ENCODE measurements around the gene ZNF526.
A peak's percentile ranks its signal among the peaks of the same experiment; 100 is the strongest.

The ZNF526 gene

GRCh38 chr19:42216653-42217519 lies 3.2 kb upstream of the ZNF526 start:
- no peak for TF ChIP-seq CTCF (IDR thresholded peaks at IDR 0.05; ENCODE audit: poor library complexity, severe bottlenecking)
- no peak for DNase-seq (ENCODE audit: low spot score)
- Histone ChIP-seq H3K4me1 (ENCODE audit: insufficient read depth, poor library complexity, severe bottlenecking) (peaks cover 6% of the 10 kb centered on the region), H3K4me3 (ENCODE audit: severe bottlenecking) (peak overlapping the region; percentile 68), H3K36me3 (ENCODE audit: low read depth) (peaks cover 39% of the 10 kb centered on the region), H3K9me3 (ENCODE audit: severe bottlenecking) (no peaks in the 10 kb centered on the region), H3K27me3 (ENCODE audit: insufficient read depth, poor library complexity, severe bottlenecking) (no peaks in the 10 kb centered on the region), H3K27ac (ENCODE audit: poor library complexity, severe bottlenecking) (peak overlapping the region; percentile 67)
- ATAC-seq (ENCODE audit: low read depth): peak; percentile 22

GRCh38 chr19:42217520-42218437 lies 2.3 kb upstream of the ZNF526 start, which contains the start of gene DEDD2:
TSS of gene DEDD2 (minus strand) at chr19:42217677. CDS start at chr19:42217007, 670 bp downstream.
- Histone ChIP-seq H3K36me3 (ENCODE audit: low read depth) (peaks cover 42% of the 10 kb centered on the region), H3K9me3 (ENCODE audit: severe bottlenecking) (no peaks in the 10 kb centered on the region), H3K4me1 (ENCODE audit: insufficient read depth, poor library complexity, severe bottlenecking) (peaks cover 6% of the 10 kb centered on the region), H3K27ac (ENCODE audit: poor library complexity, severe bottlenecking) (peak within 1 kb of the TSS; percentile 67), H3K4me3 (ENCODE audit: severe bottlenecking) (peak within 1 kb of the TSS; percentile 68), H3K27me3 (ENCODE audit: insufficient read depth, poor library complexity, severe bottlenecking) (no peaks in the 10 kb centered on the region)
- TF ChIP-seq CTCF (IDR thresholded peaks at IDR 0.05; ENCODE audit: poor library complexity, severe bottlenecking): no peak
- peak; percentile 94 for DNase-seq (ENCODE audit: low spot score)
- peak; percentile 60 for ATAC-seq (ENCODE audit: low read depth)

- peak overlapping the region; percentile 67 for H3K27ac ChIP-seq (ENCODE audit: poor library complexity, severe bottlenecking)
- H3K36me3 ChIP-seq (ENCODE audit: low read depth): peaks cover 33% of the 10 kb centered on the region
- ATAC-seq (ENCODE audit: low read depth) (no peak), DNase-seq (ENCODE audit: low spot score) (no peak)
- H3K4me1 ChIP-seq (ENCODE audit: insufficient read depth, poor library complexity, severe bottlenecking): peaks cover 6% of the 10 kb centered on the region
- H3K9me3 ChIP-seq (ENCODE audit: severe bottlenecking): no peaks in the 10 kb centered on the region
- peak overlapping the region; percentile 63 for H3K4me3 ChIP-seq (ENCODE audit: severe bottlenecking)
- no peaks in the 10 kb centered on the region for H3K27me3 ChIP-seq (ENCODE audit: insufficient read depth, poor library complexity, severe bottlenecking)
- no peak for TF ChIP-seq CTCF (IDR thresholded peaks at IDR 0.05; ENCODE audit: poor library complexity, severe bottlenecking)
These were observed 612 bp downstream of the ZNF526 start for GRCh38 chr19:42220751-42221097.

- Histone ChIP-seq H3K9me3 (ENCODE audit: severe bottlenecking) (no peaks in the 10 kb centered on the region), H3K27ac (ENCODE audit: poor library complexity, severe bottlenecking) (no peak overlapping the region), H3K4me3 (ENCODE audit: severe bottlenecking) (no peak overlapping the region), H3K36me3 (ENCODE audit: low read depth) (peaks cover 64% of the 10 kb centered on the region), H3K4me1 (ENCODE audit: insufficient read depth, poor library complexity, severe bottlenecking) (no peaks in the 10 kb centered on the region), H3K27me3 (ENCODE audit: insufficient read depth, poor library complexity, severe bottlenecking) (no peaks in the 10 kb centered on the region)
- no peak for TF ChIP-seq CTCF (IDR thresholded peaks at IDR 0.05; ENCODE audit: poor library complexity, severe bottlenecking)
- ATAC-seq (ENCODE audit: low read depth) (no peak), DNase-seq (ENCODE audit: low spot score) (no peak)
These were observed 5.0 kb downstream of the ZNF526 start for GRCh38 chr19:42224940-42225717.

All from RWPE2 (cell line).